SK-N-SH treated with all-trans-retinoic acid at 6 μM for 48 hours (cell line): ENCODE data around the gene SLC38A9.

Experiments used
- ARNTL ChIP-seq: fragments of 450-650 bp; formaldehyde crosslinking; IDR thresholded peaks from 2 replicates; pipeline ENCODE4 v1.5.0; 2020; ENCODE audit warnings: low read depth, mild to moderate bottlenecking, moderate library complexity, borderline replicate concordance
- BACH2 ChIP-seq: fragments of 250-450 bp; sonication (Bioruptor Pico); IDR thresholded peaks from 2 replicates; pipeline ENCODE4 v1.9.0; 2021; ENCODE audit warnings: mild to moderate bottlenecking, borderline replicate concordance
- ESRRG ChIP-seq: fragments of 250-450 bp; sonication (Bioruptor Pico); IDR thresholded peaks from 2 replicates; pipeline ENCODE4 v1.6.1; 2021; ENCODE audit warnings: mild to moderate bottlenecking
- PPARA ChIP-seq: fragments of 250-450 bp; sonication (Bioruptor Pico); IDR thresholded peaks from 2 replicates; pipeline ENCODE4 v1.5.0; 2020; ENCODE audit warnings: mild to moderate bottlenecking, borderline replicate concordance
- ZNF8 ChIP-seq: fragments of 450-650 bp; formaldehyde crosslinking; IDR thresholded peaks from 2 replicates; pipeline ENCODE4 v1.5.0; 2020; ENCODE audit warnings: mild to moderate bottlenecking, moderate library complexity
- TF ChIP-seq, protein P1 (sequence below): fragments of 250-450 bp; sonication (Bioruptor Pico); IDR thresholded peaks from 2 replicates; pipeline ENCODE4 v1.5.1; 2021; ENCODE audit warnings: mild to moderate bottlenecking, moderate library complexity
- TF ChIP-seq, protein P2 (sequence below): fragments of 250-450 bp; sonication (Bioruptor Pico); IDR thresholded peaks from 2 replicates; pipeline ENCODE4 v1.8.0; 2020; ENCODE audit warnings: mild to moderate bottlenecking, moderate library complexity, borderline replicate concordance

DNA sequence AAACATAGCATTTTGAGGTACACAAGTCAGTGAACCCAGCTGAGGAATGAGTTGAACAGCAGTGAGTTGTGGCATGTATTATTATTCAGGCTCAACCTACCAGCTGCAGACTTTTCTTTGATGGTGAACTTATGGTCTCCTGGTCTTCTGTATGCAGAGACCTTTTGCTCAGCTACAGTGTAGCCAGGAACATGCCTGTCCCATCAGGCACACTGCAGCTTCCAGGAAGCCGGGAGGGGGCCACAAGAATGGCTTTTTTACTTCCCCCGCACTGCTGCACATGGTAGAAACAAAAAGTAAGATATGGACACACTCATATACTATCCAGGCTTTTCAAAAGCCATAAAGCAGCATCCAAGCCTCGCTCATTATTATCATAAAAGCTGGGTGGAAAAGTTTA lies 112.0 kb downstream of the SLC38A9 start:
- no peak for TF ChIP-seq ESRRG (CRISPR knock-in tag)
- TF ChIP-seq BACH2 (CRISPR knock-in tag): no peak
- TF ChIP-seq ARNTL (CRISPR knock-in tag): no peak
- TF ChIP-seq, protein P1, sequence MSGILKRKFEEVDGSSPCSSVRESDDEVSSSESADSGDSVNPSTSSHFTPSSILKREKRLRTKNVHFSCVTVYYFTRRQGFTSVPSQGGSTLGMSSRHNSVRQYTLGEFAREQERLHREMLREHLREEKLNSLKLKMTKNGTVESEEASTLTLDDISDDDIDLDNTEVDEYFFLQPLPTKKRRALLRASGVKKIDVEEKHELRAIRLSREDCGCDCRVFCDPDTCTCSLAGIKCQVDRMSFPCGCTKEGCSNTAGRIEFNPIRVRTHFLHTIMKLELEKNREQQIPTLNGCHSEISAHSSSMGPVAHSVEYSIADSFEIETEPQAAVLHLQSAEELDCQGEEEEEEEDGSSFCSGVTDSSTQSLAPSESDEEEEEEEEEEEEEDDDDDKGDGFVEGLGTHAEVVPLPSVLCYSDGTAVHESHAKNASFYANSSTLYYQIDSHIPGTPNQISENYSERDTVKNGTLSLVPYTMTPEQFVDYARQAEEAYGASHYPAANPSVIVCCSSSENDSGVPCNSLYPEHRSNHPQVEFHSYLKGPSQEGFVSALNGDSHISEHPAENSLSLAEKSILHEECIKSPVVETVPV (CRISPR knock-in tag): no peak
- no peak for TF ChIP-seq PPARA
- TF ChIP-seq ZNF8 (CRISPR knock-in tag): no peak
- TF ChIP-seq, protein P2, sequence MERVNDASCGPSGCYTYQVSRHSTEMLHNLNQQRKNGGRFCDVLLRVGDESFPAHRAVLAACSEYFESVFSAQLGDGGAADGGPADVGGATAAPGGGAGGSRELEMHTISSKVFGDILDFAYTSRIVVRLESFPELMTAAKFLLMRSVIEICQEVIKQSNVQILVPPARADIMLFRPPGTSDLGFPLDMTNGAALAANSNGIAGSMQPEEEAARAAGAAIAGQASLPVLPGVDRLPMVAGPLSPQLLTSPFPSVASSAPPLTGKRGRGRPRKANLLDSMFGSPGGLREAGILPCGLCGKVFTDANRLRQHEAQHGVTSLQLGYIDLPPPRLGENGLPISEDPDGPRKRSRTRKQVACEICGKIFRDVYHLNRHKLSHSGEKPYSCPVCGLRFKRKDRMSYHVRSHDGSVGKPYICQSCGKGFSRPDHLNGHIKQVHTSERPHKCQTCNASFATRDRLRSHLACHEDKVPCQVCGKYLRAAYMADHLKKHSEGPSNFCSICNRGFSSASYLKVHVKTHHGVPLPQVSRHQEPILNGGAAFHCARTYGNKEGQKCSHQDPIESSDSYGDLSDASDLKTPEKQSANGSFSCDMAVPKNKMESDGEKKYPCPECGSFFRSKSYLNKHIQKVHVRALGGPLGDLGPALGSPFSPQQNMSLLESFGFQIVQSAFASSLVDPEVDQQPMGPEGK (CRISPR knock-in tag): no peak
